SK-N-SH treated with all-trans-retinoic acid at 6 μM for 48 hours (cell line): Measurements from ENCODE around the gene LCN9.

Source experiments
- CREB5 ChIP-seq: fragments of 250-450 bp; sonication (Bioruptor Pico); IDR thresholded peaks from 2 replicates; pipeline ENCODE4 v1.5.1; 2020; ENCODE audit warnings: low read depth, mild to moderate bottlenecking, moderate library complexity
- CSRNP3 ChIP-seq: fragments of 250-450 bp; sonication (Bioruptor Pico); IDR thresholded peaks from 2 replicates; pipeline ENCODE4 v1.5.1; 2021; ENCODE audit warnings: mild to moderate bottlenecking, moderate library complexity
- GLIS3 ChIP-seq: fragments of 250-450 bp; sonication (Bioruptor Pico); IDR thresholded peaks from 2 replicates; pipeline ENCODE4 v1.5.0; 2020; ENCODE audit warnings: mild to moderate bottlenecking, moderate library complexity
- PATZ1 ChIP-seq: fragments of 250-450 bp; sonication (Bioruptor Pico); IDR thresholded peaks from 2 replicates; pipeline ENCODE4 v1.8.0; 2020; ENCODE audit warnings: mild to moderate bottlenecking, moderate library complexity, borderline replicate concordance
- PPARA ChIP-seq: fragments of 250-450 bp; sonication (Bioruptor Pico); IDR thresholded peaks from 2 replicates; pipeline ENCODE4 v1.5.0; 2020; ENCODE audit warnings: mild to moderate bottlenecking, borderline replicate concordance
- TOX ChIP-seq: fragments of 250-450 bp; sonication (Bioruptor Pico); IDR thresholded peaks from 2 replicates; pipeline ENCODE4 v1.8.0; 2021; ENCODE audit warnings: mild to moderate bottlenecking, moderate library complexity, borderline replicate concordance
- TSHZ2 ChIP-seq: fragments of 250-450 bp; sonication (Bioruptor Pico); IDR thresholded peaks from 2 replicates; pipeline ENCODE4 v1.5.0; 2020; ENCODE audit warnings: mild to moderate bottlenecking, moderate library complexity

GRCh38 chr9:135667463-135668001, 4.4 kb downstream of the LCN9 start:
- TF ChIP-seq CSRNP3 (CRISPR knock-in tag), result no peak
- no peak for TF ChIP-seq GLIS3 (CRISPR knock-in tag)
- no peak for TF ChIP-seq TSHZ2 (CRISPR knock-in tag)
- TF ChIP-seq PATZ1 (CRISPR knock-in tag), result no peak
- TF ChIP-seq PPARA (CRISPR knock-in tag), result no peak
- no peak for TF ChIP-seq CREB5 (CRISPR knock-in tag)
- no peak for TF ChIP-seq TOX (CRISPR knock-in tag)
